Measurements from ENCODE around the gene PINLYP.

DNA sequence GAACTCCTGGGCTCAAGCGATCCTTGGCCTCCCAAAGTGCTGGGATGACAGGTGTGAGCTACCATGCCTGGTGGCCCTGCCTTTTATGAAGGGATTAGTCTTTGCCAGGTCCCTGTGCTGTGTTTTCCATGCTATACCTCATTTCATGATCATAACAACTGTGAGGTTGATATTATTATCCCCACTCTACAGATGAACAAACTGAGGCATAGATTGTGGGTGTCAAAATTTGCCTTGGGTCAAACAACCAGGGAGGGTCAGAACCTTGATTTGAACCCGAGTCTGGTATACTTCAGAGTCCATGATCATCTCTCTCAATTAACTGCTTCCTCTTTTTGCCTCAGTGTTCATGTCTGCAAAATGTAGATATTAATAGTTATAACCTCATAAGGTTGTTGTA is 6.9 kb downstream of the PINLYP start:
- TF ChIP-seq POLR2AphosphoS5 (IDR thresholded peaks at IDR 0.05), result no peak
- TF ChIP-seq, protein P1, sequence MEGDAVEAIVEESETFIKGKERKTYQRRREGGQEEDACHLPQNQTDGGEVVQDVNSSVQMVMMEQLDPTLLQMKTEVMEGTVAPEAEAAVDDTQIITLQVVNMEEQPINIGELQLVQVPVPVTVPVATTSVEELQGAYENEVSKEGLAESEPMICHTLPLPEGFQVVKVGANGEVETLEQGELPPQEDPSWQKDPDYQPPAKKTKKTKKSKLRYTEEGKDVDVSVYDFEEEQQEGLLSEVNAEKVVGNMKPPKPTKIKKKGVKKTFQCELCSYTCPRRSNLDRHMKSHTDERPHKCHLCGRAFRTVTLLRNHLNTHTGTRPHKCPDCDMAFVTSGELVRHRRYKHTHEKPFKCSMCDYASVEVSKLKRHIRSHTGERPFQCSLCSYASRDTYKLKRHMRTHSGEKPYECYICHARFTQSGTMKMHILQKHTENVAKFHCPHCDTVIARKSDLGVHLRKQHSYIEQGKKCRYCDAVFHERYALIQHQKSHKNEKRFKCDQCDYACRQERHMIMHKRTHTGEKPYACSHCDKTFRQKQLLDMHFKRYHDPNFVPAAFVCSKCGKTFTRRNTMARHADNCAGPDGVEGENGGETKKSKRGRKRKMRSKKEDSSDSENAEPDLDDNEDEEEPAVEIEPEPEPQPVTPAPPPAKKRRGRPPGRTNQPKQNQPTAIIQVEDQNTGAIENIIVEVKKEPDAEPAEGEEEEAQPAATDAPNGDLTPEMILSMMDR (IDR thresholded peaks at IDR 0.05), result no peak

Data from gastroesophageal sphincter (tissue), 3 donors.